A673 (cell line): ENCODE data around the gene GCN1. TPM values are rescaled to one million over a fixed set of nuclear protein-coding genes. Genes with fewer than 3 reads are reported as not detected.

Source experiments
- BruUV-seq: library from RNA; stranded (reverse); fragments of 400-500 nt; replicated peaks from 2 replicates; lab custom pipeline; 2021; lab: Mats Ljungman, UMichigan
- CTCF ChIA-PET: fragments of 300-600 bp; sonication (Branson Sonifier 250); formaldehyde crosslinking; loops from one replicate; lab custom pipeline; 2022; ENCODE audit warnings: antibody characterized with exemption; lab: Charles Lee
- POLR2A ChIA-PET: fragments of 300-600 bp; sonication (Branson Sonifier 250); formaldehyde crosslinking; loops from one replicate; lab custom pipeline; 2022; ENCODE audit warnings: antibody characterized with exemption; ENCODE audit not compliant: low non-redundant PET; lab: Charles Lee
- DNase-seq: peaks from one replicate; pipeline ENCODE4 v3.0.0-alpha.2; 2015; ENCODE audit warnings: low spot score
- H3K27ac ChIP-seq: fragments of 200-600 bp; sonication (generic); 2 replicates; pipeline ENCODE4 v1.5.1; 2016; ENCODE audit warnings: mixed run types, low read depth, mild to moderate bottlenecking, mixed read lengths, antibody characterized with exemption, low read length; ENCODE audit not compliant: poor library complexity, severe bottlenecking
- H3K27me3 ChIP-seq: fragments of 200-600 bp; sonication (generic); replicated peaks from 2 replicates; pipeline ENCODE4 v1.6.1; 2017; ENCODE audit warnings: mixed run types, low read depth, mild to moderate bottlenecking, mixed read lengths, antibody characterized with exemption, low read length; ENCODE audit not compliant: insufficient read depth, poor library complexity
- H3K36me3 ChIP-seq: fragments of 200-600 bp; sonication (generic); 2 replicates; pipeline ENCODE4 v1.6.1; 2016; ENCODE audit warnings: mixed run types, mild to moderate bottlenecking, mixed read lengths, antibody characterized with exemption, low read length; ENCODE audit not compliant: insufficient read depth, poor library complexity, severe bottlenecking
- H3K4me1 ChIP-seq: fragments of 200-600 bp; sonication (generic); 2 replicates; pipeline ENCODE4 v1.6.1; 2017; ENCODE audit warnings: mixed run types, mild to moderate bottlenecking, mixed read lengths, antibody characterized with exemption, low read length; ENCODE audit not compliant: insufficient read depth, poor library complexity, severe bottlenecking
- H3K4me3 ChIP-seq: fragments of 200-600 bp; sonication (generic); 2 replicates; pipeline ENCODE4 v1.5.1; 2016; ENCODE audit warnings: low read depth, mixed run types, mild to moderate bottlenecking, mixed read lengths, low read length; ENCODE audit not compliant: poor library complexity, severe bottlenecking
- H3K9me3 ChIP-seq: fragments of 200-600 bp; sonication (generic); 2 replicates; pipeline ENCODE4 v1.6.1; 2016; ENCODE audit warnings: mixed run types, low read depth, mild to moderate bottlenecking, mixed read lengths, antibody characterized with exemption, low read length; ENCODE audit not compliant: poor library complexity, severe bottlenecking
- CTCF ChIP-seq: fragments of 300-800, 200-600 bp; sonication (generic); conservative IDR thresholded peaks from 2 replicates; pipeline ENCODE4 v1.5.1; 2017; ENCODE audit warnings: low read depth, mild to moderate bottlenecking, antibody characterized with exemption, low read length, moderate library complexity, mixed read lengths
- EZH2 ChIP-seq: fragments of 200-600 bp; sonication (generic); IDR thresholded peaks from 2 replicates; pipeline ENCODE4 v1.6.1; 2017; ENCODE audit warnings: borderline replicate concordance, low read depth, mild to moderate bottlenecking, mixed read lengths, antibody characterized with exemption, low read length; ENCODE audit not compliant: poor library complexity, severe bottlenecking
- intact Hi-C: fragments of 100-400 bp; cut with micrococcal nuclease; formaldehyde crosslinking; loops from one replicate; pipeline ENCODE4 v1.10.0; 2022; ENCODE audit not compliant: unreplicated experiment
- total RNA-seq: library from RNA; stranded (reverse); gene quantifications from 2 replicates; pipeline ENCODE4 v1.2.3, GENCODE V29; 2021

GCN1 gene
- total RNA-seq, 1 experiment from 2014 or later, result 129 TPM

GRCh38 chr12:120096671-120097202, 97.8 kb downstream of the GCN1 start:
- CTCF ChIA-PET, result no interaction called here
- no TSS peak for BruUV-seq
- intact Hi-C loops, result no loop called here
- Histone ChIP-seq H3K4me1 (peaks cover under 1% of the 10 kb centered on the region), H3K9me3 (no peaks in the 10 kb centered on the region), H3K36me3 (peaks cover 7% of the 10 kb centered on the region), H3K27ac (no peak overlapping the region), H3K4me3 (no peak overlapping the region), H3K27me3 (no peaks in the 10 kb centered on the region)
- POLR2A ChIA-PET, result no interaction called here
- TF ChIP-seq EZH2, result no peak
- no peak for TF ChIP-seq CTCF
- DNase-seq, result no peak

GRCh38 chr12:120095736-120096135, 98.8 kb downstream of the GCN1 start:
- Histone ChIP-seq H3K27ac (no peak overlapping the region), H3K27me3 (no peaks in the 10 kb centered on the region), H3K4me1 (peaks cover 11% of the 10 kb centered on the region), H3K36me3 (peaks cover 7% of the 10 kb centered on the region), H3K9me3 (no peaks in the 10 kb centered on the region), H3K4me3 (no peak overlapping the region)
- TF ChIP-seq EZH2, result no peak
- no peak for DNase-seq
- intact Hi-C loops, result no loop called here
- BruUV-seq, result TSS peak; percentile 54
- CTCF ChIA-PET, result no interaction called here
- POLR2A ChIA-PET, result no interaction called here

- ChIA-PET CTCF (no interaction called here), POLR2A (no interaction called here)
- no peaks in the 10 kb centered on the region for H3K27me3 ChIP-seq
- no peak overlapping the region for H3K4me3 ChIP-seq
- no peaks in the 10 kb centered on the region for H3K9me3 ChIP-seq
- no TSS peak for BruUV-seq
- peaks cover 15% of the 10 kb centered on the region for H3K4me1 ChIP-seq
- H3K27ac ChIP-seq, result no peak overlapping the region
- TF ChIP-seq CTCF, result no peak
- no peak for TF ChIP-seq EZH2
- DNase-seq, result no peak
- peaks cover 7% of the 10 kb centered on the region for H3K36me3 ChIP-seq
- intact Hi-C loops, result no loop called here
These were observed 99.2 kb downstream of the GCN1 start for GRCh38 chr12:120095331-120095730.

- no peak for TF ChIP-seq EZH2
- TF ChIP-seq CTCF, result no peak
- no peak overlapping the region for H3K4me3 ChIP-seq
- peaks cover 23% of the 10 kb centered on the region for H3K4me1 ChIP-seq
- ChIA-PET POLR2A (no interaction called here), CTCF (no interaction called here)
- no peak overlapping the region for H3K27ac ChIP-seq
- intact Hi-C loops, result no loop called here
- no peaks in the 10 kb centered on the region for H3K27me3 ChIP-seq
- no peak for DNase-seq
- no TSS peak for BruUV-seq
- no peaks in the 10 kb centered on the region for H3K9me3 ChIP-seq
- peaks cover 4% of the 10 kb centered on the region for H3K36me3 ChIP-seq
These were observed 100.0 kb downstream of the GCN1 start for GRCh38 chr12:120094485-120094884.
